Immature natural killer cell (primary cell): Measurements from ENCODE around the gene ACSS1. TPM values are rescaled to one million over a fixed set of nuclear protein-coding genes. Genes with fewer than 3 reads are reported as not detected.

Experiments
- DNase-seq, 3 donors: peaks; one replicate each; pipeline ENCODE4 v3.0.0; 2022; ENCODE audit warnings: mixed read lengths in 1 of 3
- H3K27ac Mint-ChIP-seq, 6 donors: one replicate each; pipeline ENCODE4 v1.8.0; 2020; ENCODE audit warnings: mixed read lengths in 6 of 6, mild to moderate bottlenecking in 5 of 6, inconsistent platforms in 4 of 6, moderate library complexity in 3 of 6
- H3K27me3 Mint-ChIP-seq, 3 donors: one replicate each; pipeline ENCODE4 v1.8.0; 2020 to 2021; ENCODE audit warnings: low read depth in 3 of 3, mild to moderate bottlenecking in 3 of 3, mixed read lengths in 3 of 3, moderate library complexity in 3 of 3, inconsistent platforms in 1 of 3
- H3K36me3 Mint-ChIP-seq, 3 donors: one replicate each; pipeline ENCODE4 v1.8.0; 2020; ENCODE audit warnings: mixed read lengths in 3 of 3, inconsistent platforms in 2 of 3, mild to moderate bottlenecking in 2 of 3
- H3K4me1 Mint-ChIP-seq, 2 donors: one replicate each; pipeline ENCODE4 v1.8.0; 2020; ENCODE audit warnings: inconsistent platforms in 2 of 2, mild to moderate bottlenecking in 2 of 2, mixed read lengths in 2 of 2, moderate library complexity in 1 of 2
- H3K4me3 Mint-ChIP-seq, 5 donors: one replicate each; pipeline ENCODE4 v1.8.0; 2020; ENCODE audit warnings: mild to moderate bottlenecking in 5 of 5, mixed read lengths in 5 of 5, inconsistent platforms in 3 of 5, moderate library complexity in 3 of 5
- H3K9me3 Mint-ChIP-seq, 6 donors: one replicate each; pipeline ENCODE4 v1.8.0; 2020; ENCODE audit warnings: mild to moderate bottlenecking in 6 of 6, mixed read lengths in 6 of 6, inconsistent platforms in 4 of 6, moderate library complexity in 3 of 6
- polyA plus RNA-seq, 3 donors: library from polyadenylated mRNA; unstranded; fragments of 300-500 nt; fragmentation: Illumina TruSeq; gene quantifications; one replicate each; pipeline ENCODE4 v1.2.3, GENCODE V29; 2021

The ACSS1 gene
- polyA plus RNA-seq, 3 donors from 2014 or later, result 66.6 to 85.2 (median 83.7) TPM

DNA sequence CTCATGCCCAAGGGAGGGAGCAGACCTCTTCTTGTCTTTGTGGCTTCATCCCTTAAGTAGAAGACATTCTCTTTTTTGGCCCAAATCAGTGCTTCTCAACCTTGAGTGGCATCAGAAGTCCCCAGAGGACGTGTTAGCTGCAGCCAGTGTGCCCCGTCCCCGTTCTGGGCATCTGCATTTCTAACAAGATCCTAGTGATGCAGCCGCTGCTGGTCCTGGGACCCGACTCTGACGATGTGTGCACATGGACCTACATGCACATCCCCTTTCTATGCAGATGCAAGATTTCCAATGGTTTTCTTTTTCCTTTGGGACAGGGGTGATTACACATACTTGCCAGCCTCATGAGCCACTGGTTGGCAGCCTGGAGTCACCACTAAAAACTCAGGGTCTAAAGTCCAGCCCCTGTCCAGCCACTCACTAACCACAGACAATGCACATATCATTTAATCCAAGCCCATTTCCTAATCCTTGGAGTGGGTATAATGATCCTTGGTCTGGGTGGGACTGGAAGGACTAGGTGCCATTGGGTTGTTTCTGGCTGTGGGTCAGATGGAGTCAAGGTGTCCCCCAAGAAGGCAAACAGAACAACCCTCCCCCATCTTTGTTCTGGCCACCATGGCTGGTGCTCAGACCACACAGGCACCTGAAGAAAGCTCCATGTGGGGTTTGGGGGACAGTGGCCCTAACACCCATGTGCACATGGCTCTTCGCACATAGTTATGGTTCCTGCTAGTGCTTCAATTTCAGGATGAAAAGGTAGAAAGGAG is 6.4 kb downstream of the ACSS1 start:
- H3K4me3 Mint-ChIP-seq, result peak overlapping the region in 2 of 5 donors; percentile 8 to 44
- H3K36me3 Mint-ChIP-seq, result peaks cover 0 to 4% (median 0%) of the 10 kb centered on the region in 3 donors
- peaks cover 71 to 78% of the 10 kb centered on the region in 2 donors for H3K4me1 Mint-ChIP-seq

DNA sequence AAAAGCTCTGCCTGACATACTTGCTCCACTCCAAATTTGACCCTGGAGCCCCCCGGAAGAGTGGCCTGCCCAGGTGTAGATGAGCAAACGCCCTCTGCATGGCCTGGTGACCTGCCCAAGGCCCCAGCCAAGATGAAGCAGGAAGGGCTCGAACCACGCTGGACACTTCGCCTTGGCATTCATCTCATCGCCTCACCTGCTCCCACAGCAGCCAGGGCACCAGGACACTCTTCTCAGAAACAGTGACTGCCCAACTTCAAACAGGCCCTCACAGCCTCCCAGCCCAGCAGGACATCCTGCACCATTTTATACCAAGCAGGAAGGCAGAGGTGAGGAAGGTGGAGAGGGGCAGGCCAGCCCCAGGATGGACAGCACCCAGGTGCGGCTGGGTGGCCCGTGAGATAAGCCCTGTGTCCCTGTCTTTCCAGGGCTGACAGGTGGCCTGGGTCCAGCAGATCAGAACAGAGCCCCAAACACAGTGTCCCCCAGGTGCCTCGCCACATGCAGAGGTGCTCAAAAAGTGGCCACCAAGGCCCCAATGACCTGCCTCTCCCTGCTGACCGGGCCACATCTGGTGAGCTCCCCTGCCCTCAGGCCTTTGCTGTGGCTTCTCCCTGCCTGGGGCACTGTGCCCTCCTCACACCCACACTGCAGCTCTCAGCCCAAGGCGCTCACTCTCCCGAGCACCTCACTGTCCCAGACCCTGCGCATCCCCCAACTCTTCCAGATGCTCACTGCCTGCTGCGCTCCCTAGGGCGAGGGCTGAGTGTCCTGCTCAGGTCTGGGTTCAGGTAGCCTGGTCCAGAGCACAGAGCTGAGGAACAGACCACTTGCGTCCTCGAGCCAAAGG is 7.2 kb downstream of the ACSS1 start:
- H3K4me1 Mint-ChIP-seq, result peaks cover 62 to 70% of the 10 kb centered on the region in 2 donors
- no peak for DNase-seq
- H3K27ac Mint-ChIP-seq, result peak overlapping the region in 2 of 6 donors; percentile 30 to 85
- H3K36me3 Mint-ChIP-seq, result peaks cover 0 to 4% (median 0%) of the 10 kb centered on the region in 3 donors
- H3K4me3 Mint-ChIP-seq, result no peak overlapping the region
- no peaks in the 10 kb centered on the region for H3K9me3 Mint-ChIP-seq
- H3K27me3 Mint-ChIP-seq, result peaks cover 2% of the 10 kb centered on the region in 3 donors

More for the DNA sequence above, 6.4 kb downstream of the ACSS1 start:
- H3K27ac Mint-ChIP-seq, result peak overlapping the region in 5 of 6 donors; percentile 24 to 72 (median 30)
- H3K27me3 Mint-ChIP-seq, result peaks cover 2 to 6% (median 2%) of the 10 kb centered on the region in 3 donors
- no peak for DNase-seq
- H3K9me3 Mint-ChIP-seq, result no peaks in the 10 kb centered on the region

DNA sequence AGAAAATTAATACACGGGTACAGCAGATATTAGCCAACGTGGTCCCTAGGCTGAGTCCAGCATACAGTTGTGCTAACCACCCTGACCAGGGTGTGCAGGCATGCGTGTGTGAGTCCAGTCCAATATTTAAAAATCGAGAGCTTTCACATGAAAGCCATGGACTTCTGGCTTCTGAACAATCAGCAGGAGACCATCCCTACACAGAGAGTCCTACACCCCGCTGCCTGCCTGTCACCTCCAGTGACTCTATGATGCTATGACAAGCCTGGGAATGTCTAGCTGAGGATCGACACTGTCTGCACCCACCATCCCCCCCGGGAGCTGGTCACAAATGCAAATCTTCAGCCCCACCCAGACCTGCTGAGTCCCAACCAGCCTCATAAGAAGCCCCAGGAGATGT is 7.9 kb downstream of the ACSS1 start:
- Mint-ChIP-seq H3K27me3 (peaks cover 2% of the 10 kb centered on the region in 3 donors), H3K4me3 (no peak overlapping the region), H3K36me3 (peaks cover 0 to 4% (median 0%) of the 10 kb centered on the region in 3 donors), H3K27ac (peak overlapping the region in 3 of 6 donors; percentile 75 to 86 (median 76)), H3K4me1 (peaks cover 56 to 63% of the 10 kb centered on the region in 2 donors), H3K9me3 (no peaks in the 10 kb centered on the region)
- no peak for DNase-seq

DNA sequence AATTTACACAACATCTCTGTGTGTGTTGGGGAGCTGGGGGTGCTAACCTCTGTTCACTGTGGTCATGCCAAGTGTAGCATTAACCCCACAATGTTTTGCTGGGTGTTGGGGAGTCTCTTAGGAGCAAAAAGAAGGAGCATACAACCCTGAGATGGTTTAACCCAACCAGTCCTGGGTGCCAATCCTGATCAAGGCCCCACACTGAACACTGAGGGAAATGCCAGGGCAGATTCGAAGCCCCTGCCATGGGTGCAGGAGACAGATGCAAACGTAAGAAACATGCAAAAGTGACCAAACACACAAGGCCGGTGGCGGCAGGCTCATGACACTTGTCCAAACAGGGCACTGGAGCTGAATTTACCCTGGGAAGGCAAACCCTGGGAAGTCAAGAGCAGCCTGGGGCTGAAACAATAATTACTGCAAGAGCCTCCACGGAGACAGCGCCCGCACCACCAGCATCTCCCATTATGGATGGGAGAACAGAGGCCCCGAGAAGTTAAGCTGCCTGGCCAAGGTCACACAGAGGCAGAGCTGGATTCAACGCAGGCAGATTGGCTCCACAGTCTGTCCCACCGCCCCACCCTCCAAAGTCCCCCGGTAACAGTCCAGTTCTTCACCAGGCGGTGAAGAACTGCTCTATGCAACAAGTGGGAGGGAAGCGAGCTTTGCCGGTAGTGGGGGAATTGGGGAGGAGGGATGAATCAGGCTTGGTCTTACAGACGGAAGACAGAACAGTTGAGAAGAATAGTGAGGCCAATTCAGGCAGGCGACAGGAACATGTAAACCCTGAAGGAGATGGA is 8.5 kb downstream of the ACSS1 start:
- H3K4me1 Mint-ChIP-seq, result peaks cover 50 to 57% of the 10 kb centered on the region in 2 donors
- peak overlapping the region in 1 of 5 donors; percentile 26 for H3K4me3 Mint-ChIP-seq
- no peaks in the 10 kb centered on the region for H3K9me3 Mint-ChIP-seq
- peaks cover 2% of the 10 kb centered on the region in 3 donors for H3K27me3 Mint-ChIP-seq
- peak overlapping the region in 5 of 6 donors; percentile 51 to 86 (median 75) for H3K27ac Mint-ChIP-seq
- no peak for DNase-seq
- H3K36me3 Mint-ChIP-seq, result peaks cover 0 to 4% (median 0%) of the 10 kb centered on the region in 3 donors

DNA sequence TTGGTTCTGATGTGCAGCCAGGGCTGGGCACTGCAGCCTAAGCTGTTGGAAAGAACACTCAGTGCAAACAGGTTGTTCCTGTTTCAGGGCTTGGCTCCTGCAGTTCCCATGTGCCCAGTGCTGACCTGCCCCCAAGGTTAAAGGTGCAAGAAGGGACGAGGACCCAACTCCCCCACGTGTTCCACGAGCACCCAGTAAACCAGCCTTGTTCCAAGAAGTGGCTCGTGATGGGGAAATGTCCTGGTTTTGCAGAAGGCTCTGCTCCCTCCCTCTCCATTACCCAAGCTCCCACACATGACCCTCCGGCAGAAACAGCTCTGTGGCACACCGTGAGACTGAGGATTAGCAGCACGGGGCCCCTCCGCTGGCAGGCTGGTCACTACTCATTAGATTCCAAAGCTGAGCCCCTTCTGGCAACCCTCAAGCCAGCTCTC is 9.4 kb downstream of the ACSS1 start:
- peak overlapping the region in 1 of 6 donors; percentile 40 for H3K27ac Mint-ChIP-seq
- H3K4me1 Mint-ChIP-seq, result peaks cover 44 to 48% of the 10 kb centered on the region in 2 donors
- no peak for DNase-seq

DNA sequence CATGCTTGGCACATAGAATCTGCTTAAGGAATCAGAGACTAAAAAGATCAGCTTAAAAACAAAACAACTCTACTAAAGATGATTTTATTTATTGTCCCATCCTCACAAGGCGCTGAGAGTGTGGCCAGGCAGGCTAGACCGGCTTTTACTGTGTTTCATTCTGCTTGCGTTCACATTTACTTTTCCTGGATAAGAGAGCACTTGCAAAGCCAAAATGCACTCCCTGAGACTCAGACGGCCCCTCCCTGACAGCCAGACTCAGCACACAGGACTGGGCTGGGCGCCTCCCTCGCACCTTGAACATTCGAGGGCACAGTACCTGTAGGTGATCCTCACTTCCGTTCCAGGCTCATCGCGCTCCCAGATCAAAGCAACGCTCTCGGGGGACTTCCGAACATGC is 10.2 kb downstream of the ACSS1 start:
- peaks cover 44 to 48% of the 10 kb centered on the region in 2 donors for H3K4me1 Mint-ChIP-seq

More for the DNA sequence above, 9.4 kb downstream of the ACSS1 start:
- Mint-ChIP-seq H3K9me3 (no peaks in the 10 kb centered on the region), H3K4me3 (no peak overlapping the region), H3K36me3 (peaks cover 0 to 4% (median 0%) of the 10 kb centered on the region in 3 donors), H3K27me3 (peaks cover 0 to 2% (median 2%) of the 10 kb centered on the region in 3 donors)

DNA sequence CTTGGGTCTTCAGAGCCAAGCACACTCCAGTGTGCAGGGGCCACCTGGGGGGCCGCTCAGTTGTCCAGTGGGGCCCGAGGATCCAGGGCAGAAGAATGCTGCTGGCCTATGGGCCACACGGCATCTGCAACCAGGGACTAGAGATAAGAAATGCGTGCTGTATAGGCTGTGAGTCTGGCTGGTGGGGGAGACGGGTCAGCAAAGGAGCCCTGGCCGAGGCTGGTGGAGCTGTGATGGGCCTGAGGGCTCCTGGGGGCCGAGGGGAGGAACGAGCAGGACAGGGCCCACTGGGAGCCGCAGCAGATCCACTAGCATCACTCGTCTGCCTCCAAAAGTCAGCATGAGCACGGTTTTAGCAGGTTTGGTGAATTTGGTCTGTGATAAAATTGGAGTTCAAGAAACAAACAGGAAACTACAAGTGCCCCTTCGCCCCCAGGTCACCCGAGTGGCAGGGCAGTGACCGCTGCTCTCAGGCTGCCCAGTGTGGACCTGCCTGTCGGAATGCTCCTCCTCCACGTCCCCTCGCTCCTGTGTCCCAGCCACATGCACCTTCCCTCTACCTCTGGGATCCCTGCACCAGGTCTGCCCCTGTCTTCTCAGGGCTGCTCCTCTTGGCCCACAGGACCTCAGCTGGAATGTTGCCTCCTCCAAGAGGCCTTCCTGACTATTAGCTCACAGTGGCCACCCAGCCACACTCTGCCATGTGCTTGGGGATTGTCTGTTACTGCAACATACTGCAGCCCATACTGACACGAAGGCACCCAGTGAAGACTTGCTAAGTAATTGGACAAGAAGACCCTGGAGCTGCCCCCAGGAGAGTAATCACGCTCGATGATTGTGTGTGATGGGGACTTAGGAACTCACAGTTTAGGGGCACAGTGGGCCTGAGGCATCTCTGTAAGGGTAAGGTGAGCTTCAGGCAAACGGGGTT is 10.9 kb downstream of the ACSS1 start:
- Mint-ChIP-seq H3K27ac (peak overlapping the region in 2 of 6 donors; percentile 23 to 68), H3K9me3 (no peaks in the 10 kb centered on the region), H3K27me3 (peaks cover 0 to 4% (median 2%) of the 10 kb centered on the region in 3 donors), H3K4me3 (no peak overlapping the region), H3K4me1 (peaks cover 48 to 49% of the 10 kb centered on the region in 2 donors), H3K36me3 (peaks cover 0 to 4% (median 0%) of the 10 kb centered on the region in 3 donors)
- DNase-seq, result no peak

More for the DNA sequence above, 10.2 kb downstream of the ACSS1 start:
- H3K9me3 Mint-ChIP-seq, result no peaks in the 10 kb centered on the region
- H3K27me3 Mint-ChIP-seq, result peaks cover 0 to 4% (median 2%) of the 10 kb centered on the region in 3 donors
- no peak overlapping the region for H3K4me3 Mint-ChIP-seq
- no peak for DNase-seq
- peaks cover 0 to 4% (median 0%) of the 10 kb centered on the region in 3 donors for H3K36me3 Mint-ChIP-seq
- H3K27ac Mint-ChIP-seq, result peak overlapping the region in 3 of 6 donors; percentile 23 to 76 (median 68)

DNA sequence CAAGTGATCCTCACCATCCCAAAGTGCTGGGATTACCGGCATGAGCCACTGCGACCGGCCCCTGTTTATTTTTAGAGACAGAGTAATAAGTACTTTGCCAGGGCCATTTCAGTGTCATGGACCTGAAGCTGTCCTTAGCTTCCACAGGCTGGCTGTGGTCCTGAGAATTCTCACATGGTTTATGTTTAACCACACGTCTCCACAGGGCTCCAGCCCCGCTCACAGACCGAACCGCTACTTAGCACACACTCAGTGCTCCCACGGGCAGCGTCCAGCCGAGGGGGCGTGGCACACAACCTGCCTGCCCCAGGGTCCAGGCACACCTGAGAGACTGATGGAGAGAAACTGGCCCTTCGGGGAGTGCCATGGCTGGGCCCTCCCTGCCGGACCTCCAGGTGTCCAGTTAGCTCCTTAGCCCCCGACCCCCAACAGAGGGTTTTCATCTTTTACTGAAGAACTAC is 11.7 kb downstream of the ACSS1 start:
- peaks cover 48 to 52% of the 10 kb centered on the region in 2 donors for H3K4me1 Mint-ChIP-seq
- H3K4me3 Mint-ChIP-seq, result no peak overlapping the region
- no peak for DNase-seq
- peaks cover 0 to 4% (median 0%) of the 10 kb centered on the region in 3 donors for H3K36me3 Mint-ChIP-seq
- peak overlapping the region; percentile 7 to 59 (median 38) for H3K27ac Mint-ChIP-seq
- no peaks in the 10 kb centered on the region for H3K9me3 Mint-ChIP-seq
- peaks cover 0 to 4% (median 2%) of the 10 kb centered on the region in 3 donors for H3K27me3 Mint-ChIP-seq

DNA sequence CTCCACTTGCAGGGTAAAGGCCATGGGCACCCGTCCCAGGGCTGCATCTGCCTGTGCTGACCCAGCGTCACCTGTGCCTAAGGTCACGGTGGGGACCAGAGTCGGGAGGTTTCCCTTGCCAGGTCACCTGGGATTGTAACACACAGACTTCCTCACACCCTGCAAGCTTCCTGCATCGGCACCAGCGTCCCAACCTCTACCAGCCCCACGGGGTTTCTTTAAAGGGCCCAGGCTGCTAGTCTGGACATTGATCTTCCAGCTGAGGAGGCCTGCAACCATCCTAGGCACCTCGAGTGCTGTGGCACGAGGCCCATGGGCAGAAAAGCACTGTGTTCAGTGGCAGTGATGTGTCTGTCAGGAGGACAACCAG is 12.6 kb downstream of the ACSS1 start:
- Mint-ChIP-seq H3K36me3 (no peaks in the 10 kb centered on the region), H3K27me3 (peaks cover 0 to 4% (median under 1%) of the 10 kb centered on the region in 3 donors), H3K4me1 (peaks cover 46 to 52% of the 10 kb centered on the region in 2 donors), H3K9me3 (no peaks in the 10 kb centered on the region), H3K4me3 (no peak overlapping the region), H3K27ac (peak overlapping the region; percentile 28 to 66 (median 44))
- no peak for DNase-seq

DNA sequence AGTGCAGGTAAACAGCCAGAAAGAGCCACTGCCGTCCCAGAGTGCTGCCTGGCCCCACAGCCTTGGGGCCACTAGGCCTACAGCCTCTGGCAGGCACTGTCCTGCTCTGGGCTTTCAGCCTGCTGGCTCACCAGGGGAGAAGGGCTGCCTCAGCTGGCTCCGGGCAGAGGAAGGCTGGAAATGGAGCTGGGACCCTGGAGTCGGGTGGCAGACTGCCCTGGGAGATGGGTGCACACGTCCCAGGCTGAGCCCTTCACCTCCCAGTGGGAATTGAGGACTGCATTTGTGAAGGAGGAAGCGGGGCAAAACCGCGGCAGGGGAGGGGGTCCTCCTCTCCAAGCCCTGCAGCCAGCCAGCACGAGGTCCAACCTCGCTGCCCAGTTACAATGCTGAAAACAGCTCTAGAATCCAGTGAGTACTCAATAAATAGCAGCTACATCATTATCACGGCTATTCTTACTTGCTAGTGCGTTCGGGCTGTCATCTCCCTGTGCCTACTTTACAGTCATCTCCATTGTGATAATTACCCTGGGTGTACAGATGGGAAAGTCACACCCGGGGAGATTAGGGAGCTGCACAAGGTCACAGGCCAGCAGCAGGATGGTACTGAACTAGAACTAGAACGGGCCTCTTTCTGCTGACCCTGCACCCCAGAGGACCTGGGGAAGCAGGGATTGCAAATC is 13.1 kb downstream of the ACSS1 start:
- peak overlapping the region in 5 of 6 donors; percentile 37 to 98 (median 66) for H3K27ac Mint-ChIP-seq
- peaks cover 0 to 4% (median 0%) of the 10 kb centered on the region in 3 donors for H3K27me3 Mint-ChIP-seq
- no peak for DNase-seq
- no peak overlapping the region for H3K4me3 Mint-ChIP-seq
- no peaks in the 10 kb centered on the region for H3K9me3 Mint-ChIP-seq
- no peaks in the 10 kb centered on the region for H3K36me3 Mint-ChIP-seq
- H3K4me1 Mint-ChIP-seq, result peaks cover 46 to 52% of the 10 kb centered on the region in 2 donors

DNA sequence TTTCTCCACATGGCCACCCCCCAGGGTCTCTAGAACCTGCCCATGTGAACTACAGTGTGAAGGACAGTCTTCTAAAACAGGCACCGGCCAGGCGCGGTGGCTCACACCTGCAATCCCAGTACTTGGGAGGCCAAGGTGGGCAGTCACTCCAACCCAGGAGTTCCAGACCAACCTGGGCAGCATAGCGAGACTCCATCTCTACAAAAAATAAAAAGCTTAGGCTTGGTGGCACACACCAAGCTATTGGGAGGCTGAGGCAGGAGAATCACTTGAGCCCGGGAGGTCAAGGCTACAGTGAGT is 13.7 kb downstream of the ACSS1 start:
- peak overlapping the region; percentile 87 to 98 (median 96) for H3K27ac Mint-ChIP-seq
- H3K4me1 Mint-ChIP-seq, result peaks cover 46 to 47% of the 10 kb centered on the region in 2 donors
- H3K36me3 Mint-ChIP-seq, result no peaks in the 10 kb centered on the region
- H3K9me3 Mint-ChIP-seq, result no peaks in the 10 kb centered on the region
- peaks cover 0 to 4% (median 0%) of the 10 kb centered on the region in 3 donors for H3K27me3 Mint-ChIP-seq
- no peak for DNase-seq
- H3K4me3 Mint-ChIP-seq, result no peak overlapping the region
